Panc1 (cell line): ENCODE data around the gene EP400. TPM values are rescaled to one million over a fixed set of nuclear protein-coding genes. Genes with fewer than 3 reads are reported as not detected.

ENCODE experiments used
- ATAC-seq: fragments of 200-7000 bp; cut with Tn5 transposase; 2 replicates; pipeline ENCODE4 v1.9.1; 2020; ENCODE audit warnings: mild to moderate bottlenecking, moderate library complexity
- BruUV-seq: library from RNA; stranded (reverse); fragments of 400-500 nt; replicated peaks from 2 replicates; lab custom pipeline; 2021; lab: Mats Ljungman, UMichigan
- CTCF ChIA-PET: fragments of 300-600 bp; sonication (Branson Sonifier 250); formaldehyde crosslinking; loops from one replicate; lab custom pipeline; 2022; ENCODE audit warnings: antibody characterized with exemption; lab: Charles Lee
- POLR2A ChIA-PET: fragments of 300-600 bp; sonication (Branson Sonifier 250); formaldehyde crosslinking; loops from one replicate; lab custom pipeline; 2022; ENCODE audit warnings: antibody characterized with exemption; lab: Charles Lee
- DNase-seq: peaks from one replicate; pipeline ENCODE4 v3.0.0-alpha.2; 2010; ENCODE audit warnings: low read depth, low spot score
- H3K27ac ChIP-seq: 2 replicates; pipeline ENCODE4 v1.5.1; 2011; ENCODE audit warnings: mild to moderate bottlenecking, low read length, inconsistent platforms
- H3K27me3 ChIP-seq: fragments of 200-500 bp; sonication (Bioruptor generic); 2 replicates; pipeline ENCODE4 v1.6.0; 2014; ENCODE audit warnings: low read length, inconsistent platforms; ENCODE audit not compliant: control insufficient read depth, insufficient read depth
- H3K36me3 ChIP-seq: fragments of 200-500 bp; sonication (Bioruptor generic); 2 replicates; pipeline ENCODE4 v1.5.1; 2014; ENCODE audit warnings: inconsistent platforms, mild to moderate bottlenecking, low read length, moderate library complexity; ENCODE audit not compliant: control insufficient read depth, insufficient read depth
- H3K4me1 ChIP-seq: 2 replicates; pipeline ENCODE4 v1.5.1; 2011; ENCODE audit warnings: inconsistent platforms, mild to moderate bottlenecking, low read length, moderate library complexity; ENCODE audit not compliant: control insufficient read depth, insufficient read depth
- H3K4me3 ChIP-seq, 2 experiments: 2 replicates each; pipeline ENCODE4 v1.5.1; 2011 to 2012; ENCODE audit warnings: low read depth in 2 of 2, low read length in 2 of 2, mild to moderate bottlenecking in 2 of 2, inconsistent platforms in 1 of 2, moderate library complexity in 1 of 2
- H3K9me3 ChIP-seq: fragments of 200-500 bp; sonication (Bioruptor generic); 2 replicates; pipeline ENCODE4 v1.5.1; 2014; ENCODE audit warnings: low read depth, mild to moderate bottlenecking, inconsistent platforms, low read length, moderate library complexity; ENCODE audit not compliant: control insufficient read depth, insufficient read depth
- POLR2AphosphoS5 ChIP-seq: IDR thresholded peaks from 2 replicates; pipeline ENCODE4 v1.6.1; 2012; ENCODE audit warnings: mild to moderate bottlenecking, low read depth, low read length, moderate library complexity
- SIN3A ChIP-seq: IDR thresholded peaks from 2 replicates; pipeline ENCODE4 v1.6.1; 2012; ENCODE audit warnings: low read depth, mild to moderate bottlenecking, low read length, moderate library complexity, borderline replicate concordance; ENCODE audit not compliant: insufficient read depth
- TCF7L2 ChIP-seq: IDR thresholded peaks from 2 replicates; pipeline ENCODE4 v1.6.1; 2011; ENCODE audit warnings: mild to moderate bottlenecking, low read depth, low read length, inconsistent platforms
- in situ Hi-C: cut with HindIII; loops from 2 replicates; pipeline ENCODE4 v1.10.0; 2016; ENCODE audit warnings: low sequenced_read_pairs, low pct_unique_long_range_greater_than_20kb
- intact Hi-C: fragments of 100-400 bp; cut with micrococcal nuclease; formaldehyde crosslinking; loops from one replicate; pipeline ENCODE4 v1.10.0; 2022; ENCODE audit not compliant: unreplicated experiment
- total RNA-seq: library from RNA; stranded (reverse); gene quantifications from one replicate; pipeline ENCODE4 v1.2.1, GENCODE V29; 2021; ENCODE audit not compliant: unreplicated experiment
- TF ChIP-seq, protein P1 (sequence below): fragments of 450-650 bp; IDR thresholded peaks from 2 replicates; pipeline ENCODE4 v1.5.1; 2017; ENCODE audit warnings: mild to moderate bottlenecking
- TF ChIP-seq, protein P2 (sequence below), 2 experiments: IDR thresholded peaks; 2 replicates each; pipeline ENCODE4 v1.6.1; 2011 to 2012; ENCODE audit warnings: low read depth in 2 of 2, control low read depth in 1 of 2, low read length in 1 of 2, mild to moderate bottlenecking in 1 of 2, moderate library complexity in 1 of 2; ENCODE audit not compliant: insufficient read depth in 1 of 2

Gene EP400
- total RNA-seq, 1 experiment from 2014 or later: 59.4 TPM

- 0 out of 2 replicates have a peak, but pooled peaks cover 2% of the 10 kb centered on the region for H3K36me3 ChIP-seq
- in situ Hi-C loops (no loop called here), intact Hi-C loops (no loop called here)
- CTCF ChIA-PET: no interaction called here
- ATAC-seq: no peak
- H3K4me1 ChIP-seq: no peaks in the 10 kb centered on the region
- H3K27me3 ChIP-seq: no peaks in the 10 kb centered on the region
- no peaks in the 10 kb centered on the region for H3K9me3 ChIP-seq
- no peak overlapping the region for H3K27ac ChIP-seq
- H3K4me3 ChIP-seq: no peak overlapping the region
- DNase-seq: no peak
- BruUV-seq: no TSS peak
- POLR2A ChIA-PET: interaction anchor here (0.6 kb wide), 1 partner anchor 52 kb away, joined by 5 read pairs; no protein-coding TSS in a partner anchor
- no peak for TF ChIP-seq TCF7L2
- TF ChIP-seq, protein P1, sequence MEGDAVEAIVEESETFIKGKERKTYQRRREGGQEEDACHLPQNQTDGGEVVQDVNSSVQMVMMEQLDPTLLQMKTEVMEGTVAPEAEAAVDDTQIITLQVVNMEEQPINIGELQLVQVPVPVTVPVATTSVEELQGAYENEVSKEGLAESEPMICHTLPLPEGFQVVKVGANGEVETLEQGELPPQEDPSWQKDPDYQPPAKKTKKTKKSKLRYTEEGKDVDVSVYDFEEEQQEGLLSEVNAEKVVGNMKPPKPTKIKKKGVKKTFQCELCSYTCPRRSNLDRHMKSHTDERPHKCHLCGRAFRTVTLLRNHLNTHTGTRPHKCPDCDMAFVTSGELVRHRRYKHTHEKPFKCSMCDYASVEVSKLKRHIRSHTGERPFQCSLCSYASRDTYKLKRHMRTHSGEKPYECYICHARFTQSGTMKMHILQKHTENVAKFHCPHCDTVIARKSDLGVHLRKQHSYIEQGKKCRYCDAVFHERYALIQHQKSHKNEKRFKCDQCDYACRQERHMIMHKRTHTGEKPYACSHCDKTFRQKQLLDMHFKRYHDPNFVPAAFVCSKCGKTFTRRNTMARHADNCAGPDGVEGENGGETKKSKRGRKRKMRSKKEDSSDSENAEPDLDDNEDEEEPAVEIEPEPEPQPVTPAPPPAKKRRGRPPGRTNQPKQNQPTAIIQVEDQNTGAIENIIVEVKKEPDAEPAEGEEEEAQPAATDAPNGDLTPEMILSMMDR: no peak
- TF ChIP-seq, protein P2, sequence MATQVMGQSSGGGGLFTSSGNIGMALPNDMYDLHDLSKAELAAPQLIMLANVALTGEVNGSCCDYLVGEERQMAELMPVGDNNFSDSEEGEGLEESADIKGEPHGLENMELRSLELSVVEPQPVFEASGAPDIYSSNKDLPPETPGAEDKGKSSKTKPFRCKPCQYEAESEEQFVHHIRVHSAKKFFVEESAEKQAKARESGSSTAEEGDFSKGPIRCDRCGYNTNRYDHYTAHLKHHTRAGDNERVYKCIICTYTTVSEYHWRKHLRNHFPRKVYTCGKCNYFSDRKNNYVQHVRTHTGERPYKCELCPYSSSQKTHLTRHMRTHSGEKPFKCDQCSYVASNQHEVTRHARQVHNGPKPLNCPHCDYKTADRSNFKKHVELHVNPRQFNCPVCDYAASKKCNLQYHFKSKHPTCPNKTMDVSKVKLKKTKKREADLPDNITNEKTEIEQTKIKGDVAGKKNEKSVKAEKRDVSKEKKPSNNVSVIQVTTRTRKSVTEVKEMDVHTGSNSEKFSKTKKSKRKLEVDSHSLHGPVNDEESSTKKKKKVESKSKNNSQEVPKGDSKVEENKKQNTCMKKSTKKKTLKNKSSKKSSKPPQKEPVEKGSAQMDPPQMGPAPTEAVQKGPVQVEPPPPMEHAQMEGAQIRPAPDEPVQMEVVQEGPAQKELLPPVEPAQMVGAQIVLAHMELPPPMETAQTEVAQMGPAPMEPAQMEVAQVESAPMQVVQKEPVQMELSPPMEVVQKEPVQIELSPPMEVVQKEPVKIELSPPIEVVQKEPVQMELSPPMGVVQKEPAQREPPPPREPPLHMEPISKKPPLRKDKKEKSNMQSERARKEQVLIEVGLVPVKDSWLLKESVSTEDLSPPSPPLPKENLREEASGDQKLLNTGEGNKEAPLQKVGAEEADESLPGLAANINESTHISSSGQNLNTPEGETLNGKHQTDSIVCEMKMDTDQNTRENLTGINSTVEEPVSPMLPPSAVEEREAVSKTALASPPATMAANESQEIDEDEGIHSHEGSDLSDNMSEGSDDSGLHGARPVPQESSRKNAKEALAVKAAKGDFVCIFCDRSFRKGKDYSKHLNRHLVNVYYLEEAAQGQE (IDR thresholded peaks at IDR 0.05; ENCODE audit: insufficient read depth in 1 of 2, low read depth in 2 of 2, low read length in 1 of 2): no peak
- peak; percentile 66 for TF ChIP-seq POLR2AphosphoS5
- TF ChIP-seq SIN3A: no peak
Observed at GRCh38 chr12:131942671-131943070, 7.1 kb upstream of the EP400 start.

- ChIA-PET POLR2A (no interaction called here), CTCF (no interaction called here)
- Histone ChIP-seq H3K27me3 (no peaks in the 10 kb centered on the region), H3K4me1 (no peaks in the 10 kb centered on the region), H3K9me3 (no peaks in the 10 kb centered on the region), H3K36me3 (0 out of 2 replicates have a peak, but pooled peaks cover 2% of the 10 kb centered on the region), H3K4me3 (no peak overlapping the region), H3K27ac (no peak overlapping the region)
- ATAC-seq (no peak), DNase-seq (no peak)
- intact Hi-C loops (no loop called here), in situ Hi-C loops (no loop called here)
- BruUV-seq: no TSS peak
- TF ChIP-seq POLR2AphosphoS5: 0 out of 2 replicates have a peak, but pooled peaks have one; percentile 1
- TF ChIP-seq, protein P2 (IDR thresholded peaks at IDR 0.05; ENCODE audit: insufficient read depth in 1 of 2, low read depth in 2 of 2, low read length in 1 of 2): no peak
Observed at GRCh38 chr12:131943389-131943788, 6.4 kb upstream of the EP400 start.
